HepG2 (cell line): ENCODE data around the gene C1QTNF3. TPM values are rescaled to one million over a fixed set of nuclear protein-coding genes. Genes with fewer than 3 reads are reported as not detected.

Source experiments
- HOXA3 ChIP-seq: sonication (generic); formaldehyde crosslinking; IDR thresholded peaks from 2 replicates; pipeline ENCODE4 v1.5.0; 2020; ENCODE audit warnings: missing genetic modification reagents
- THAP9 ChIP-seq: sonication (generic); formaldehyde crosslinking; IDR thresholded peaks from 2 replicates; pipeline ENCODE4; 2020; ENCODE audit warnings: missing genetic modification reagents, mild to moderate bottlenecking, borderline replicate concordance
- ZBTB49 ChIP-seq: sonication (generic); formaldehyde crosslinking; IDR thresholded peaks from 2 replicates; pipeline ENCODE4 v1.4.0; 2020; ENCODE audit warnings: missing genetic modification reagents, borderline replicate concordance
- ZFP1 ChIP-seq: IDR thresholded peaks from 2 replicates; pipeline ENCODE4 v1.6.1; 2016
- ZFP36 ChIP-seq: fragments of 150-350 bp; IDR thresholded peaks from 2 replicates; pipeline ENCODE4 v1.6.1; 2018; ENCODE audit warnings: borderline replicate concordance, low read length, low read depth; ENCODE audit not compliant: partially characterized antibody
- ZNF230 ChIP-seq: sonication (generic); formaldehyde crosslinking; IDR thresholded peaks from 2 replicates; pipeline ENCODE4 v1.4.0; 2020; ENCODE audit warnings: mild to moderate bottlenecking, missing genetic modification reagents
- ZNF260 ChIP-seq: sonication (generic); formaldehyde crosslinking; IDR thresholded peaks from 2 replicates; pipeline ENCODE4 v1.4.0; 2020; ENCODE audit warnings: missing genetic modification reagents, low read depth, mild to moderate bottlenecking, borderline replicate concordance
- ZNF407 ChIP-seq: sonication (generic); formaldehyde crosslinking; IDR thresholded peaks from one replicate; pipeline ENCODE4 v1.5.1; 2020; ENCODE audit warnings: mild to moderate bottlenecking, missing genetic modification reagents; ENCODE audit errors: not compliant biosample characterization
- ZNF614 ChIP-seq: IDR thresholded peaks from 2 replicates; pipeline ENCODE4 v1.6.1; 2018; ENCODE audit warnings: missing biosample characterization, missing genetic modification reagents, inconsistent platforms, borderline replicate concordance
- ZNF710 ChIP-seq: sonication (generic); formaldehyde crosslinking; IDR thresholded peaks from 2 replicates; pipeline ENCODE4 v1.5.0; 2020; ENCODE audit warnings: mild to moderate bottlenecking, missing genetic modification reagents, borderline replicate concordance
- ZNF782 ChIP-seq: sonication (generic); formaldehyde crosslinking; IDR thresholded peaks from 2 replicates; pipeline ENCODE4 v1.4.0; 2020; ENCODE audit warnings: missing genetic modification reagents, mild to moderate bottlenecking, borderline replicate concordance
- polyA plus RNA-seq, 8 experiments: library from polyadenylated mRNA; depleted of rRNA in 3 of 8; stranded (reverse) in 7 of 8; unstranded in 1 of 8; fragments of >200 nt; fragmentation: Illumina TruSeq in 4 of 8; extraction: Trizol in 4 of 8; gene quantifications; 2 replicates each; pipeline versions ENCODE4 v1.2.1 to v1.2.3, GENCODE V29; 2011 to 2016; ENCODE audit warnings: low read depth in 4 of 8, missing spikeins in 1 of 8, mixed read lengths in 1 of 8; ENCODE audit not compliant: insufficient read depth in 1 of 8
- total RNA-seq, 5 experiments: library from RNA; depleted of rRNA; stranded (reverse); fragments of >200 nt; fragmentation: Illumina TruSeq; extraction: Trizol; gene quantifications; 2 replicates each; pipeline ENCODE4 v1.2.3, GENCODE V29; 2016; ENCODE audit warnings: low read depth in 1 of 5

C1QTNF3 gene
- total and polyA plus RNA-seq, 2 of the 13 experiments (the other 11 are each of a cell fraction or from before 2014, with no cell fraction given), result 3.3 to 10.8 TPM

- TF ChIP-seq ZNF407 (peak; percentile 95), ZFP1 (peak; percentile 99), ZFP36 (no peak), THAP9 (CRISPR knock-in tag) (peak; percentile 90), ZBTB49 (no peak), ZNF782 (CRISPR knock-in tag) (peak; percentile 90; the same call in 1 of the 2 replicates), ZNF614 (CRISPR knock-in tag) (peak; percentile 59; the same call in 1 of the 2 replicates), HOXA3 (CRISPR knock-in tag) (peak; percentile 74), ZNF710 (CRISPR knock-in tag) (no peak; the same call in 1 of the 2 replicates), ZNF230 (CRISPR knock-in tag) (no peak), ZNF260 (no peak)
Observed at GRCh38 chr5:34007621-34008600, 35.1 kb downstream of the C1QTNF3 start, which contains the start of gene AMACR (continued).
